Left lobe of liver (tissue), 2 donors: ENCODE measurements around the gene SLC25A30. TPM values are rescaled to one million over a fixed set of nuclear protein-coding genes. Genes with fewer than 3 reads are reported as not detected.
"Not testable (repeated sequence)": the region's sequence is repeated elsewhere in the genome, so short reads cannot be mapped to it uniquely, and the experiment has no call there.

Experiments used
- ATAC-seq: fragments of 200-7000 bp; cut with Tn5 transposase; one replicate; pipeline ENCODE4 v1.9.1; 2020; ENCODE audit warnings: mild to moderate bottlenecking, moderate library complexity
- DNase-seq: peaks from one replicate; pipeline ENCODE4 v3.0.0-alpha.2; 2020; ENCODE audit warnings: low spot score
- total RNA-seq: library from RNA; stranded (reverse); gene quantifications from one replicate; pipeline ENCODE4 v1.2.1, GENCODE V29; 2021
- donor health status: DM: no; HTN: no; CAD: no; lungs with moderate emphysema.
- donor health status: DM: no; HTN: yes; CAD: no.

Gene SLC25A30
- total RNA-seq, 1 donor from 2014 or later: 38.8 TPM

GRCh38 chr13:45370922-45371406 is 47.2 kb downstream of the SLC25A30 start:
- peak; percentile 72 for DNase-seq
- peak; percentile 95 for ATAC-seq

GRCh38 chr13:45369116-45369515 is 49.1 kb downstream of the SLC25A30 start:
- no peak for DNase-seq
- no peak for ATAC-seq

GRCh38 chr13:45368571-45368970 is 49.6 kb downstream of the SLC25A30 start:
- ATAC-seq (no peak), DNase-seq (no peak)

- DNase-seq: no peak
- ATAC-seq: no peak
Measured at GRCh38 chr13:45368005-45368404, 50.2 kb downstream of the SLC25A30 start.

- DNase-seq (no peak), ATAC-seq (no peak)
Measured at GRCh38 chr13:45367358-45367757, 50.8 kb downstream of the SLC25A30 start.

- DNase-seq: no peak
Measured at GRCh38 chr13:45365558-45365885, 52.7 kb downstream of the SLC25A30 start.

GRCh38 chr13:45364876-45365557 is 53.2 kb downstream of the SLC25A30 start:
- DNase-seq (no peak), ATAC-seq (no peak)

More at GRCh38 chr13:45365558-45365885, 52.7 kb downstream of the SLC25A30 start:
- ATAC-seq: no peak

GRCh38 chr13:45362939-45363338 is 55.2 kb downstream of the SLC25A30 start:
- ATAC-seq: no peak

GRCh38 chr13:45361596-45362206 is 56.5 kb downstream of the SLC25A30 start:
- ATAC-seq (no peak), DNase-seq (no peak)

More at GRCh38 chr13:45362939-45363338, 55.2 kb downstream of the SLC25A30 start:
- no peak for DNase-seq

- DNase-seq (no peak), ATAC-seq (peak; percentile 13)
Measured at GRCh38 chr13:45356966-45357672, 61.1 kb downstream of the SLC25A30 start.

GRCh38 chr13:45353895-45354294 is 64.3 kb downstream of the SLC25A30 start:
- ATAC-seq (no peak), DNase-seq (no peak)

GRCh38 chr13:45352031-45352430 is 66.1 kb downstream of the SLC25A30 start:
- ATAC-seq: no peak
- DNase-seq: no peak

- DNase-seq (no peak), ATAC-seq (no peak)
Measured at GRCh38 chr13:45350152-45350551, 68.0 kb downstream of the SLC25A30 start.

- ATAC-seq (no peak), DNase-seq (no peak)
Measured at GRCh38 chr13:45349438-45349837, 68.7 kb downstream of the SLC25A30 start.

GRCh38 chr13:45344064-45344463 is 74.1 kb downstream of the SLC25A30 start:
- ATAC-seq, DNase-seq: not testable (repeated sequence)

Other genes with a start within 250 kb of the SLC25A30 start
- gene KCTD4, start 217.3 kb downstream of the SLC25A30 start, total RNA-seq: not detected
- 2,011 TPM for gene TPT1, start 77.2 kb downstream of the SLC25A30 start, total RNA-seq
- gene COG3, start 46.6 kb upstream of the SLC25A30 start, total RNA-seq: 28.3 TPM
- not detected for gene ERICH6B, start 197.4 kb upstream of the SLC25A30 start, total RNA-seq